ENCODE measurements around the gene BRME1. TPM values are rescaled to one million over a fixed set of nuclear protein-coding genes. Genes with fewer than 3 reads are reported as not detected.
A peak's percentile ranks its signal among the peaks of the same experiment; 100 is the strongest.

The BRME1 gene
- total RNA-seq, 1 donor from 2014 or later: 1.4 TPM

GRCh38 chr19:13839938-13840304, 66.0 kb downstream of the BRME1 start:
- no peak for DNase-seq (ENCODE audit: low read depth)
- peak overlapping the region; percentile 89 for H3K4me3 ChIP-seq (ENCODE audit: low read depth, low read length)
- no peak for TF ChIP-seq CTCF (conservative IDR thresholded peaks at IDR 0.05; ENCODE audit: low read depth, low read length)

- peak overlapping the region; percentile 89 for H3K4me3 ChIP-seq (ENCODE audit: low read depth, low read length)
- TF ChIP-seq CTCF (conservative IDR thresholded peaks at IDR 0.05; ENCODE audit: low read depth, low read length): no peak
- no peak for DNase-seq (ENCODE audit: low read depth)
Observed at GRCh38 chr19:13839130-13839937, 66.6 kb downstream of the BRME1 start.

- DNase-seq (ENCODE audit: low read depth): no peak
- H3K4me3 ChIP-seq (ENCODE audit: low read depth, low read length): peak overlapping the region; percentile 89
- TF ChIP-seq CTCF (conservative IDR thresholded peaks at IDR 0.05; ENCODE audit: low read depth, low read length): no peak
Observed at GRCh38 chr19:13838435-13839129, 67.3 kb downstream of the BRME1 start.

- DNase-seq (ENCODE audit: low read depth): no peak
- no peak overlapping the region for H3K4me3 ChIP-seq (ENCODE audit: low read depth, low read length)
- TF ChIP-seq CTCF (conservative IDR thresholded peaks at IDR 0.05; ENCODE audit: low read depth, low read length): no peak
Observed at GRCh38 chr19:13835791-13836723, 69.9 kb downstream of the BRME1 start.

- TF ChIP-seq CTCF (conservative IDR thresholded peaks at IDR 0.05; ENCODE audit: low read depth, low read length): no peak
- H3K4me3 ChIP-seq (ENCODE audit: low read depth, low read length): no peak overlapping the region
- DNase-seq (ENCODE audit: low read depth): no peak
Observed at GRCh38 chr19:13834244-13835069, 71.5 kb downstream of the BRME1 start.

All from epithelial cell of proximal tubule (primary cell).